ENCODE data around the gene PLEKHG3. TPM values are rescaled to one million over a fixed set of nuclear protein-coding genes. Genes with fewer than 3 reads are reported as not detected.
A peak's percentile ranks its signal among the peaks of the same experiment; 100 is the strongest.
"Not testable (repeated sequence)": the region's sequence is repeated elsewhere in the genome, so short reads cannot be mapped to it uniquely, and the experiment has no call there.

PLEKHG3 gene
- total RNA-seq, 5 donors from 2014 or later (not counting 1 experiment from before 2014, with no cell fraction given) = 12.4 to 58.2 (median 27.3) TPM

- no CpG with 5 or more reads among the region's 6 CpGs for WGBS (ENCODE audit: insufficient coverage)
- peaks cover 18 to 51% (median 20%) of the 10 kb centered on the region in 3 donors for H3K4me1 Mint-ChIP-seq
- CTCF ChIA-PET; H3K27me3 Mint-ChIP-seq; H3K9me3 Mint-ChIP-seq; H3K27me3 ChIP-seq (replicated peaks in 1 of 2; ENCODE audit: control insufficient read depth in 2 of 2, extremely low read depth in 1 of 2, insufficient read depth in 2 of 2, low read length in 1 of 2); H3K36me3 Mint-ChIP-seq; ATAC-seq (replicated peaks in 1 of 4); H3K4me3 ChIP-seq (ENCODE audit: control insufficient read depth in 1 of 2, extremely low read depth in 1 of 2, low read length in 1 of 2); H3K9me3 ChIP-seq; DNase-seq; H3K36me3 ChIP-seq (ENCODE audit: control insufficient read depth in 2 of 2, extremely low read depth in 1 of 2, insufficient read depth in 1 of 2, low read length in 1 of 2); H3K4me3 Mint-ChIP-seq; H3K27ac Mint-ChIP-seq; H3K27ac ChIP-seq (ENCODE audit: low read length): not testable (repeated sequence)
- POLR2A ChIA-PET = interaction anchor here in 1 of 2 donors (0.6 kb wide), 1 partner anchor 193 kb away, joined by 3 read pairs; no protein-coding TSS in a partner anchor
- peaks cover 5 to 28% of the 10 kb centered on the region in 2 experiments for H3K4me1 ChIP-seq (ENCODE audit: control insufficient read depth in 1 of 2, extremely low read depth in 1 of 2, insufficient read depth in 2 of 2, low read length in 2 of 2)
Measured at GRCh38 chr14:64690607-64691006, 13.6 kb upstream of the PLEKHG3 start.

- ChIA-PET CTCF (no interaction called here), POLR2A (no interaction called here)
Measured at GRCh38 chr14:64691376-64691775, 12.8 kb upstream of the PLEKHG3 start.

GRCh38 chr14:64692189-64692985, 11.8 kb upstream of the PLEKHG3 start:
- no peaks in the 10 kb centered on the region for H3K36me3 Mint-ChIP-seq
- Histone ChIP-seq H3K27ac (ENCODE audit: low read length) (no peak overlapping the region), H3K36me3 (ENCODE audit: control insufficient read depth in 2 of 2, extremely low read depth in 1 of 2, insufficient read depth in 1 of 2, low read length in 1 of 2) (no peaks in the 10 kb centered on the region), H3K27me3 (replicated peaks in 1 of 2; ENCODE audit: control insufficient read depth in 2 of 2, extremely low read depth in 1 of 2, insufficient read depth in 2 of 2, low read length in 1 of 2) (peaks cover 0 to 6% of the 10 kb centered on the region in 2 experiments), H3K9me3 (no peaks in the 10 kb centered on the region), H3K4me1 (ENCODE audit: control insufficient read depth in 1 of 2, extremely low read depth in 1 of 2, insufficient read depth in 2 of 2, low read length in 2 of 2) (peaks cover 5 to 41% of the 10 kb centered on the region in 2 experiments), H3K4me3 (ENCODE audit: control insufficient read depth in 1 of 2, extremely low read depth in 1 of 2, low read length in 1 of 2) (no peak overlapping the region)
- peak overlapping the region in 1 of 2 donors; percentile 61 for H3K27ac Mint-ChIP-seq
- ChIA-PET CTCF (interaction anchor here in 1 of 2 donors (0.6 kb wide), 1 partner anchor 57 kb away, joined by 3 read pairs; no protein-coding TSS in a partner anchor), POLR2A (interaction anchor here in 1 of 2 donors (0.6 kb wide), 1 partner anchor 222 kb away, joined by 3 read pairs; no protein-coding TSS in a partner anchor)
- H3K4me1 Mint-ChIP-seq = peaks cover 19 to 64% (median 28%) of the 10 kb centered on the region in 3 donors
- H3K9me3 Mint-ChIP-seq = no peaks in the 10 kb centered on the region
- ATAC-seq (replicated peaks in 1 of 4) (no peak), DNase-seq (no peak)
- H3K4me3 Mint-ChIP-seq = no peak overlapping the region
- peaks cover 0 to 1% of the 10 kb centered on the region in 2 donors for H3K27me3 Mint-ChIP-seq
- no CpG with 5 or more reads among the region's 5 CpGs for WGBS (ENCODE audit: insufficient coverage)

More at GRCh38 chr14:64691376-64691775, 12.8 kb upstream of the PLEKHG3 start:
- H3K9me3 Mint-ChIP-seq = no peaks in the 10 kb centered on the region
- H3K27ac Mint-ChIP-seq = peak overlapping the region in 1 of 2 donors; percentile 1
- ATAC-seq (replicated peaks in 1 of 4) = no peak
- no peak overlapping the region for H3K4me3 ChIP-seq (ENCODE audit: control insufficient read depth in 1 of 2, extremely low read depth in 1 of 2, low read length in 1 of 2)
- peaks cover 19 to 57% (median 22%) of the 10 kb centered on the region in 3 donors for H3K4me1 Mint-ChIP-seq
- H3K9me3 ChIP-seq = no peaks in the 10 kb centered on the region
- no CpG with 5 or more reads among the region's 2 CpGs for WGBS (ENCODE audit: insufficient coverage)
- no peak overlapping the region for H3K27ac ChIP-seq (ENCODE audit: low read length)
- DNase-seq = no peak
- no peak overlapping the region for H3K4me3 Mint-ChIP-seq
- H3K27me3 Mint-ChIP-seq = peaks cover 0 to 1% of the 10 kb centered on the region in 2 donors
- no peaks in the 10 kb centered on the region for H3K36me3 Mint-ChIP-seq
- H3K4me1 ChIP-seq (ENCODE audit: control insufficient read depth in 1 of 2, extremely low read depth in 1 of 2, insufficient read depth in 2 of 2, low read length in 2 of 2) = peaks cover 5 to 32% of the 10 kb centered on the region in 2 experiments
- peaks cover 0 to 5% of the 10 kb centered on the region in 2 experiments for H3K27me3 ChIP-seq (replicated peaks in 1 of 2; ENCODE audit: control insufficient read depth in 2 of 2, extremely low read depth in 1 of 2, insufficient read depth in 2 of 2, low read length in 1 of 2)
- no peaks in the 10 kb centered on the region for H3K36me3 ChIP-seq (ENCODE audit: control insufficient read depth in 2 of 2, extremely low read depth in 1 of 2, insufficient read depth in 1 of 2, low read length in 1 of 2)

GRCh38 chr14:64692986-64693809, 11.0 kb upstream of the PLEKHG3 start:
- Histone ChIP-seq H3K4me1 (ENCODE audit: control insufficient read depth in 1 of 2, extremely low read depth in 1 of 2, insufficient read depth in 2 of 2, low read length in 2 of 2) (peaks cover 5 to 44% of the 10 kb centered on the region in 2 experiments), H3K9me3 (no peaks in the 10 kb centered on the region), H3K27ac (ENCODE audit: low read length) (no peak overlapping the region), H3K4me3 (ENCODE audit: control insufficient read depth in 1 of 2, extremely low read depth in 1 of 2, low read length in 1 of 2) (no peak overlapping the region), H3K36me3 (ENCODE audit: control insufficient read depth in 2 of 2, extremely low read depth in 1 of 2, insufficient read depth in 1 of 2, low read length in 1 of 2) (no peaks in the 10 kb centered on the region), H3K27me3 (replicated peaks in 1 of 2; ENCODE audit: control insufficient read depth in 2 of 2, extremely low read depth in 1 of 2, insufficient read depth in 2 of 2, low read length in 1 of 2) (peaks cover 0 to 6% of the 10 kb centered on the region in 2 experiments)
- CTCF ChIA-PET = interaction anchor here in 1 of 2 donors (0.5 kb wide), 1 partner anchor 19 kb away, joined by 3 read pairs; no protein-coding TSS in a partner anchor
- WGBS (ENCODE audit: insufficient coverage) = 83% methylated on average over 2 of the region's 5 CpGs
- no peak for ATAC-seq (replicated peaks in 1 of 4)
- H3K9me3 Mint-ChIP-seq = no peaks in the 10 kb centered on the region
- H3K27ac Mint-ChIP-seq = peak overlapping the region in 1 of 2 donors; percentile 61
- no peak overlapping the region for H3K4me3 Mint-ChIP-seq
- peaks cover 1 to 3% of the 10 kb centered on the region in 2 donors for H3K27me3 Mint-ChIP-seq
- no peaks in the 10 kb centered on the region for H3K36me3 Mint-ChIP-seq
- POLR2A ChIA-PET = no interaction called here
- no peak for DNase-seq
- peaks cover 15 to 65% (median 28%) of the 10 kb centered on the region in 3 donors for H3K4me1 Mint-ChIP-seq

GRCh38 chr14:64693810-64694165, 10.4 kb upstream of the PLEKHG3 start:
- Histone ChIP-seq H3K36me3 (ENCODE audit: control insufficient read depth in 2 of 2, extremely low read depth in 1 of 2, insufficient read depth in 1 of 2, low read length in 1 of 2) (no peaks in the 10 kb centered on the region), H3K4me3 (ENCODE audit: control insufficient read depth in 1 of 2, extremely low read depth in 1 of 2, low read length in 1 of 2) (no peak overlapping the region), H3K27ac (ENCODE audit: low read length) (no peak overlapping the region), H3K4me1 (ENCODE audit: control insufficient read depth in 1 of 2, extremely low read depth in 1 of 2, insufficient read depth in 2 of 2, low read length in 2 of 2) (peaks cover 6 to 44% of the 10 kb centered on the region in 2 experiments), H3K27me3 (replicated peaks in 1 of 2; ENCODE audit: control insufficient read depth in 2 of 2, extremely low read depth in 1 of 2, insufficient read depth in 2 of 2, low read length in 1 of 2) (peaks cover 0 to 6% of the 10 kb centered on the region in 2 experiments), H3K9me3 (no peaks in the 10 kb centered on the region)
- H3K4me3 Mint-ChIP-seq = no peak overlapping the region
- no peaks in the 10 kb centered on the region for H3K9me3 Mint-ChIP-seq
- ATAC-seq (replicated peaks in 1 of 4) (no peak), DNase-seq (no peak)
- ChIA-PET CTCF (interaction anchor here in 1 of 2 donors (0.5 kb wide), 1 partner anchor 18 kb away, joined by 3 read pairs; no protein-coding TSS in a partner anchor), POLR2A (no interaction called here)
- no peak overlapping the region for H3K27ac Mint-ChIP-seq
- H3K27me3 Mint-ChIP-seq = peaks cover 1 to 3% of the 10 kb centered on the region in 2 donors
- no CpG with 5 or more reads among the region's 2 CpGs for WGBS (ENCODE audit: insufficient coverage)
- no peaks in the 10 kb centered on the region for H3K36me3 Mint-ChIP-seq
- H3K4me1 Mint-ChIP-seq = peaks cover 15 to 65% (median 29%) of the 10 kb centered on the region in 3 donors

- no peaks in the 10 kb centered on the region for H3K9me3 Mint-ChIP-seq
Measured at GRCh38 chr14:64695071-64695470, 9.2 kb upstream of the PLEKHG3 start.

More at GRCh38 chr14:64695071-64695470, 9.2 kb upstream of the PLEKHG3 start:
- H3K4me3 Mint-ChIP-seq = no peak overlapping the region
- H3K36me3 Mint-ChIP-seq = no peaks in the 10 kb centered on the region
- ATAC-seq (replicated peaks in 1 of 4) (no peak), DNase-seq (no peak)
- Histone ChIP-seq H3K27me3 (replicated peaks in 1 of 2; ENCODE audit: control insufficient read depth in 2 of 2, extremely low read depth in 1 of 2, insufficient read depth in 2 of 2, low read length in 1 of 2) (peaks cover 0 to 6% of the 10 kb centered on the region in 2 experiments), H3K9me3 (no peaks in the 10 kb centered on the region), H3K4me3 (ENCODE audit: control insufficient read depth in 1 of 2, extremely low read depth in 1 of 2, low read length in 1 of 2) (no peak overlapping the region), H3K27ac (ENCODE audit: low read length) (no peak overlapping the region), H3K36me3 (ENCODE audit: control insufficient read depth in 2 of 2, extremely low read depth in 1 of 2, insufficient read depth in 1 of 2, low read length in 1 of 2) (no peaks in the 10 kb centered on the region), H3K4me1 (ENCODE audit: control insufficient read depth in 1 of 2, extremely low read depth in 1 of 2, insufficient read depth in 2 of 2, low read length in 2 of 2) (peaks cover 8 to 43% of the 10 kb centered on the region in 2 experiments)
- no CpG with 5 or more reads among the region's 2 CpGs for WGBS (ENCODE audit: insufficient coverage)
- ChIA-PET CTCF (no interaction called here), POLR2A (no interaction called here)
- H3K27me3 Mint-ChIP-seq = peaks cover 0 to 3% of the 10 kb centered on the region in 2 donors
- no peak overlapping the region for H3K27ac Mint-ChIP-seq
- H3K4me1 Mint-ChIP-seq = peaks cover 8 to 63% (median 28%) of the 10 kb centered on the region in 3 donors
